ENCODE data around the gene OR51G1. TPM values are rescaled to one million over a fixed set of nuclear protein-coding genes. Genes with fewer than 3 reads are reported as not detected.

OR51G1 gene
- total RNA-seq, 1 experiment from 2014 or later: not detected

DNA sequence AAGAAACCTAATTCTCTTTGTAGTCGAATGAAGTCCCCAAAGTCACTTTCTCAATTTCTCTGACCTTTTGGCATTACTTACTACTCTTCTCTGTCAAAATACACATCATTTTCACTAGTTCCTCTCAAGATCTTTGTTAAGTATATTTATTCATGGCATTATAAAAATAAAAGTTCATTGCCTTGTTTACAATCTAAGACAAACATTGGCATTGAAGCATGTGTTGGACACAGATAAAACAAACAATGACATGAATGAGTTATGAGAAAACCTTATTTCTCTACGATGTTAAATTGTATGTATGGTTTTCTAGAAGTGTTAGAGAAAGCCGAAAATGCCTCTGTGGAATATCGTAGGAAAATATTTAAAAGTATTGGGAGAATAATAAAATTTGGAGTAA, 8.6 kb upstream of the OR51G1 start:
- whole genome bisulfite sequencing (ENCODE audit: extremely low coverage, insufficient read length, low lambda C conversion rate): 100% methylated on average over 3 of the region's 4 CpGs
- Histone ChIP-seq H3K27ac (ENCODE audit: insufficient read length, low read depth, low read length) (no peak overlapping the region), H3K23ac (ENCODE audit: insufficient read length, low read depth, low read length) (no peak overlapping the region)

More for the DNA sequence above, 8.6 kb upstream of the OR51G1 start:
- H3T11ph ChIP-seq (ENCODE audit: low read length): no peak overlapping the region
- no peaks in the 10 kb centered on the region for H3K4me1 ChIP-seq (ENCODE audit: insufficient read depth, low read length)
- no peak overlapping the region for H2BK12ac ChIP-seq (ENCODE audit: insufficient read length, low read depth, low read length)
- no peak for DNase-seq
- H2BK120ac ChIP-seq (ENCODE audit: low read depth, low read length, poor library complexity, severe bottlenecking): no peak overlapping the region
- Mint-ChIP-seq H3K36me3 (ENCODE audit: insufficient read depth in 1 of 3, low read depth in 3 of 3) (no peaks in the 10 kb centered on the region), H3K27me3 (ENCODE audit: low read depth) (no peaks in the 10 kb centered on the region; the same call in none of the 2 replicates), H3K4me3 (no peak overlapping the region), H3K27ac (no peak overlapping the region), H3K9me3 (no peaks in the 10 kb centered on the region), H3K4me1 (no peaks in the 10 kb centered on the region)
- no peaks in the 10 kb centered on the region for H3K79me1 ChIP-seq (ENCODE audit: insufficient read depth, low read depth, low read length, poor library complexity, severe bottlenecking)
- H4K8ac ChIP-seq (replicated peaks; ENCODE audit: insufficient read length, low read depth, low read length): no peak overlapping the region
- H3K79me2 ChIP-seq (ENCODE audit: insufficient read depth, low read length): no peaks in the 10 kb centered on the region
- no peak overlapping the region for H2AFZ ChIP-seq (ENCODE audit: low read length)
- no peaks in the 10 kb centered on the region for H3K9me3 ChIP-seq (ENCODE audit: control insufficient read depth, low read depth, low read length)
- no peak overlapping the region for H3K56ac ChIP-seq (ENCODE audit: insufficient read length, low read depth, low read length)
- H4K5ac ChIP-seq (ENCODE audit: insufficient read length, low read depth, low read length): no peak overlapping the region
- no peak overlapping the region for H2BK5ac ChIP-seq (ENCODE audit: insufficient read length, low read length)
- no peak overlapping the region for H3K4me2 ChIP-seq (ENCODE audit: insufficient read depth, insufficient read length, low read length)
- H2BK15ac ChIP-seq (ENCODE audit: low read depth, low read length): no peak overlapping the region
- TF ChIP-seq, protein P1, sequence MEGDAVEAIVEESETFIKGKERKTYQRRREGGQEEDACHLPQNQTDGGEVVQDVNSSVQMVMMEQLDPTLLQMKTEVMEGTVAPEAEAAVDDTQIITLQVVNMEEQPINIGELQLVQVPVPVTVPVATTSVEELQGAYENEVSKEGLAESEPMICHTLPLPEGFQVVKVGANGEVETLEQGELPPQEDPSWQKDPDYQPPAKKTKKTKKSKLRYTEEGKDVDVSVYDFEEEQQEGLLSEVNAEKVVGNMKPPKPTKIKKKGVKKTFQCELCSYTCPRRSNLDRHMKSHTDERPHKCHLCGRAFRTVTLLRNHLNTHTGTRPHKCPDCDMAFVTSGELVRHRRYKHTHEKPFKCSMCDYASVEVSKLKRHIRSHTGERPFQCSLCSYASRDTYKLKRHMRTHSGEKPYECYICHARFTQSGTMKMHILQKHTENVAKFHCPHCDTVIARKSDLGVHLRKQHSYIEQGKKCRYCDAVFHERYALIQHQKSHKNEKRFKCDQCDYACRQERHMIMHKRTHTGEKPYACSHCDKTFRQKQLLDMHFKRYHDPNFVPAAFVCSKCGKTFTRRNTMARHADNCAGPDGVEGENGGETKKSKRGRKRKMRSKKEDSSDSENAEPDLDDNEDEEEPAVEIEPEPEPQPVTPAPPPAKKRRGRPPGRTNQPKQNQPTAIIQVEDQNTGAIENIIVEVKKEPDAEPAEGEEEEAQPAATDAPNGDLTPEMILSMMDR (conservative IDR thresholded peaks at IDR 0.05): no peak
- no peaks in the 10 kb centered on the region for H3K23me2 ChIP-seq (ENCODE audit: insufficient read length, low read depth, low read length, poor library complexity, severe bottlenecking)
- H2BK20ac ChIP-seq (ENCODE audit: low read depth, low read length, poor library complexity, severe bottlenecking): no peak overlapping the region
- H3K27me3 ChIP-seq (ENCODE audit: insufficient read depth, low read length): no peaks in the 10 kb centered on the region
- H3K14ac ChIP-seq (ENCODE audit: insufficient read depth, low read length): no peak overlapping the region
- no peak overlapping the region for H2AK5ac ChIP-seq (ENCODE audit: insufficient read length, low read length)
- H3K18ac ChIP-seq (ENCODE audit: insufficient read length, low read depth, low read length): no peak overlapping the region
- H4K20me1 ChIP-seq (ENCODE audit: control insufficient read depth, insufficient read depth, insufficient read length): no peaks in the 10 kb centered on the region
- no peak overlapping the region for H3K4ac ChIP-seq (ENCODE audit: low read depth, low read length)
- no peak overlapping the region for H4K91ac ChIP-seq (ENCODE audit: insufficient read length, low read depth, low read length)
- no peak overlapping the region for H3K9ac ChIP-seq (ENCODE audit: extremely low read depth, insufficient read length, low read length)
